OCI-LY1 (cell line): ENCODE data around the gene PDYN.

Experiments used
- H2AFZ ChIP-seq: fragments of 200-600 bp; sonication (generic), shearing (Covaris generic); 2 replicates; pipeline ENCODE4 v1.6.0; 2014; ENCODE audit warnings: antibody characterized with exemption, mild to moderate bottlenecking, low read length
- H3F3A ChIP-seq: fragments of 200-600 bp; sonication (generic), shearing (Covaris generic); 2 replicates; pipeline ENCODE4 v1.6.0; 2014; ENCODE audit warnings: mild to moderate bottlenecking, antibody characterized with exemption, low read length, moderate library complexity; ENCODE audit not compliant: insufficient read depth
- H3K27ac ChIP-seq: fragments of 200-600 bp; sonication (generic); 2 replicates; pipeline ENCODE4 v1.5.1; 2014; ENCODE audit warnings: low read length, mixed run types, mild to moderate bottlenecking, low read depth; ENCODE audit not compliant: poor library complexity, severe bottlenecking
- H3K27me3 ChIP-seq: fragments of 200-600 bp; sonication (generic); 2 replicates; pipeline ENCODE4 v1.6.0; 2014; ENCODE audit warnings: antibody characterized with exemption, mild to moderate bottlenecking, low read length, moderate library complexity; ENCODE audit not compliant: insufficient read depth
- H3K36me3 ChIP-seq: fragments of 200-600 bp; sonication (generic); 2 replicates; pipeline ENCODE4 v1.6.1; 2014; ENCODE audit warnings: mild to moderate bottlenecking, antibody characterized with exemption, low read length, moderate library complexity, mixed read lengths; ENCODE audit not compliant: insufficient read depth
- H3K4me1 ChIP-seq: fragments of 200-600 bp; sonication (generic); 2 replicates; pipeline ENCODE4 v1.5.1; 2014; ENCODE audit warnings: mild to moderate bottlenecking, low read length, moderate library complexity; ENCODE audit not compliant: insufficient read depth, severe bottlenecking
- H3K4me2 ChIP-seq: fragments of 200-600 bp; sonication (generic), shearing (Covaris generic); 2 replicates; pipeline ENCODE4 v1.6.1; 2014; ENCODE audit warnings: low read length
- H3K4me3 ChIP-seq: fragments of 200-600 bp; sonication (generic); 2 replicates; pipeline ENCODE4 v1.5.1; 2014; ENCODE audit warnings: low read length, low read depth, mild to moderate bottlenecking, mixed read lengths; ENCODE audit not compliant: poor library complexity, severe bottlenecking
- H3K79me2 ChIP-seq: fragments of 200-600 bp; shearing (Covaris generic); 2 replicates; pipeline ENCODE4 v1.6.1; 2016; ENCODE audit warnings: mixed run types, low read length, mixed read lengths; ENCODE audit not compliant: insufficient read depth
- H3K9ac ChIP-seq: fragments of 200-600 bp; sonication (generic), shearing (Covaris generic); 2 replicates; pipeline ENCODE4 v1.6.1; 2014; ENCODE audit warnings: mild to moderate bottlenecking, low read length, mixed read lengths
- H3K9me2 ChIP-seq: fragments of 200-600 bp; sonication (generic), shearing (Covaris generic); 2 replicates; pipeline ENCODE4 v1.6.1; 2014; ENCODE audit warnings: low read depth, mild to moderate bottlenecking, low read length, mixed read lengths
- H3K9me3 ChIP-seq: fragments of 200-600 bp; shearing (Covaris generic); 2 replicates; pipeline ENCODE4 v1.6.1; 2014; ENCODE audit warnings: low read length, mixed read lengths
- H4K20me1 ChIP-seq: fragments of 200-600 bp; sonication (generic), shearing (Covaris generic); 2 replicates; pipeline ENCODE4 v1.6.0; 2016; ENCODE audit warnings: mild to moderate bottlenecking, low read length; ENCODE audit not compliant: insufficient read depth
- CTCF ChIP-seq: fragments of 200-600 bp; sonication (generic), shearing (Covaris generic); IDR thresholded peaks from 2 replicates; pipeline ENCODE4 v1.5.1; 2017; ENCODE audit warnings: mild to moderate bottlenecking, antibody characterized with exemption, low read length, moderate library complexity, mixed read lengths
- EZH2 ChIP-seq: fragments of 200-600 bp; sonication (generic), shearing (Covaris generic); IDR thresholded peaks from 2 replicates; pipeline ENCODE4 v1.8.0; 2017; ENCODE audit warnings: borderline replicate concordance, mixed run types, mild to moderate bottlenecking, antibody characterized with exemption, low read length, moderate library complexity, mixed read lengths

PDYN gene

GRCh38 chr20:1945660-1946059 is 48.2 kb downstream of the PDYN start:
- no peaks in the 10 kb centered on the region for H3K4me1 ChIP-seq
- no peak overlapping the region for H3K4me2 ChIP-seq
- H3K9me3 ChIP-seq, result no peaks in the 10 kb centered on the region
- TF ChIP-seq EZH2, result no peak
- no peak for TF ChIP-seq CTCF
- H2AFZ ChIP-seq, result no peak overlapping the region
- no peaks in the 10 kb centered on the region for H3K9me2 ChIP-seq
- H3K79me2 ChIP-seq, result no peaks in the 10 kb centered on the region
- H3F3A ChIP-seq, result no peaks in the 10 kb centered on the region
- no peaks in the 10 kb centered on the region for H3K36me3 ChIP-seq
- H4K20me1 ChIP-seq, result no peaks in the 10 kb centered on the region
- no peak overlapping the region for H3K27ac ChIP-seq
- no peak overlapping the region for H3K9ac ChIP-seq
- H3K4me3 ChIP-seq, result no peak overlapping the region
- 0 out of 2 replicates have a peak, but pooled peaks cover 4% of the 10 kb centered on the region for H3K27me3 ChIP-seq

- Histone ChIP-seq H3K9ac (no peak overlapping the region), H3K79me2 (no peaks in the 10 kb centered on the region), H3K4me1 (no peaks in the 10 kb centered on the region), H3F3A (no peaks in the 10 kb centered on the region), H3K27ac (no peak overlapping the region), H3K27me3 (0 out of 2 replicates have a peak, but pooled peaks cover 4% of the 10 kb centered on the region), H3K36me3 (no peaks in the 10 kb centered on the region), H3K4me2 (no peak overlapping the region), H2AFZ (no peak overlapping the region), H3K9me3 (no peaks in the 10 kb centered on the region), H3K4me3 (no peak overlapping the region), H3K9me2 (no peaks in the 10 kb centered on the region), H4K20me1 (no peaks in the 10 kb centered on the region)
- TF ChIP-seq EZH2, result no peak
- TF ChIP-seq CTCF, result no peak
These were observed 48.7 kb downstream of the PDYN start for GRCh38 chr20:1945134-1945618.

GRCh38 chr20:1944345-1945091 is 49.3 kb downstream of the PDYN start:
- no peak overlapping the region for H2AFZ ChIP-seq
- 0 out of 2 replicates have a peak, but pooled peaks cover 4% of the 10 kb centered on the region for H3K27me3 ChIP-seq
- H3K9me2 ChIP-seq, result no peaks in the 10 kb centered on the region
- no peaks in the 10 kb centered on the region for H3K4me1 ChIP-seq
- no peaks in the 10 kb centered on the region for H3K9me3 ChIP-seq
- no peaks in the 10 kb centered on the region for H3F3A ChIP-seq
- H3K4me2 ChIP-seq, result no peak overlapping the region
- H3K4me3 ChIP-seq, result no peak overlapping the region
- no peaks in the 10 kb centered on the region for H3K36me3 ChIP-seq
- H4K20me1 ChIP-seq, result no peaks in the 10 kb centered on the region
- H3K9ac ChIP-seq, result no peak overlapping the region
- TF ChIP-seq EZH2 (no peak), CTCF (no peak)
- no peak overlapping the region for H3K27ac ChIP-seq
- no peaks in the 10 kb centered on the region for H3K79me2 ChIP-seq
